ENCODE results near the gene A2M.

GRCh38 chr12:9027161-9028059, 88.3 kb downstream of the A2M start:
- no peak for TF ChIP-seq CTCF (IDR thresholded peaks at IDR 0.05)
- no peak for TF ChIP-seq POLR2A (IDR thresholded peaks at IDR 0.05)

Measured in adrenal gland (tissue), 5 donors.